OCI-LY1 (cell line): ENCODE measurements around the gene CACNA1B.

ENCODE experiments used
- H2AFZ ChIP-seq: fragments of 200-600 bp; sonication (generic), shearing (Covaris generic); 2 replicates; pipeline ENCODE4 v1.6.0; 2014; ENCODE audit warnings: antibody characterized with exemption, mild to moderate bottlenecking, low read length
- H3F3A ChIP-seq: fragments of 200-600 bp; sonication (generic), shearing (Covaris generic); 2 replicates; pipeline ENCODE4 v1.6.0; 2014; ENCODE audit warnings: mild to moderate bottlenecking, antibody characterized with exemption, low read length, moderate library complexity; ENCODE audit not compliant: insufficient read depth
- H3K27ac ChIP-seq: fragments of 200-600 bp; sonication (generic); 2 replicates; pipeline ENCODE4 v1.5.1; 2014; ENCODE audit warnings: low read length, mixed run types, mild to moderate bottlenecking, low read depth; ENCODE audit not compliant: poor library complexity, severe bottlenecking
- H3K27me3 ChIP-seq: fragments of 200-600 bp; sonication (generic); 2 replicates; pipeline ENCODE4 v1.6.0; 2014; ENCODE audit warnings: antibody characterized with exemption, mild to moderate bottlenecking, low read length, moderate library complexity; ENCODE audit not compliant: insufficient read depth
- H3K36me3 ChIP-seq: fragments of 200-600 bp; sonication (generic); 2 replicates; pipeline ENCODE4 v1.6.1; 2014; ENCODE audit warnings: mild to moderate bottlenecking, antibody characterized with exemption, low read length, moderate library complexity, mixed read lengths; ENCODE audit not compliant: insufficient read depth
- H3K4me1 ChIP-seq: fragments of 200-600 bp; sonication (generic); 2 replicates; pipeline ENCODE4 v1.5.1; 2014; ENCODE audit warnings: mild to moderate bottlenecking, low read length, moderate library complexity; ENCODE audit not compliant: insufficient read depth, severe bottlenecking
- H3K4me2 ChIP-seq: fragments of 200-600 bp; sonication (generic), shearing (Covaris generic); 2 replicates; pipeline ENCODE4 v1.6.1; 2014; ENCODE audit warnings: low read length
- H3K4me3 ChIP-seq: fragments of 200-600 bp; sonication (generic); 2 replicates; pipeline ENCODE4 v1.5.1; 2014; ENCODE audit warnings: low read length, low read depth, mild to moderate bottlenecking, mixed read lengths; ENCODE audit not compliant: poor library complexity, severe bottlenecking
- H3K79me2 ChIP-seq: fragments of 200-600 bp; shearing (Covaris generic); 2 replicates; pipeline ENCODE4 v1.6.1; 2016; ENCODE audit warnings: mixed run types, low read length, mixed read lengths; ENCODE audit not compliant: insufficient read depth
- H3K9ac ChIP-seq: fragments of 200-600 bp; sonication (generic), shearing (Covaris generic); 2 replicates; pipeline ENCODE4 v1.6.1; 2014; ENCODE audit warnings: mild to moderate bottlenecking, low read length, mixed read lengths
- H3K9me2 ChIP-seq: fragments of 200-600 bp; sonication (generic), shearing (Covaris generic); 2 replicates; pipeline ENCODE4 v1.6.1; 2014; ENCODE audit warnings: low read depth, mild to moderate bottlenecking, low read length, mixed read lengths
- H3K9me3 ChIP-seq: fragments of 200-600 bp; shearing (Covaris generic); 2 replicates; pipeline ENCODE4 v1.6.1; 2014; ENCODE audit warnings: low read length, mixed read lengths
- H4K20me1 ChIP-seq: fragments of 200-600 bp; sonication (generic), shearing (Covaris generic); 2 replicates; pipeline ENCODE4 v1.6.0; 2016; ENCODE audit warnings: mild to moderate bottlenecking, low read length; ENCODE audit not compliant: insufficient read depth
- EZH2 ChIP-seq: fragments of 200-600 bp; sonication (generic), shearing (Covaris generic); IDR thresholded peaks from 2 replicates; pipeline ENCODE4 v1.8.0; 2017; ENCODE audit warnings: borderline replicate concordance, mixed run types, mild to moderate bottlenecking, antibody characterized with exemption, low read length, moderate library complexity, mixed read lengths
- TF ChIP-seq, protein P1 (sequence below): fragments of 200-600 bp; sonication (generic), shearing (Covaris generic); IDR thresholded peaks from 2 replicates; pipeline ENCODE4 v1.5.1; 2017; ENCODE audit warnings: mild to moderate bottlenecking, antibody characterized with exemption, low read length, moderate library complexity, mixed read lengths

CACNA1B gene

GRCh38 chr9:138064547-138064946 lies 187.0 kb downstream of the CACNA1B start:
- no peaks in the 10 kb centered on the region for H3K36me3 ChIP-seq
- TF ChIP-seq EZH2, result no peak
- TF ChIP-seq, protein P1, sequence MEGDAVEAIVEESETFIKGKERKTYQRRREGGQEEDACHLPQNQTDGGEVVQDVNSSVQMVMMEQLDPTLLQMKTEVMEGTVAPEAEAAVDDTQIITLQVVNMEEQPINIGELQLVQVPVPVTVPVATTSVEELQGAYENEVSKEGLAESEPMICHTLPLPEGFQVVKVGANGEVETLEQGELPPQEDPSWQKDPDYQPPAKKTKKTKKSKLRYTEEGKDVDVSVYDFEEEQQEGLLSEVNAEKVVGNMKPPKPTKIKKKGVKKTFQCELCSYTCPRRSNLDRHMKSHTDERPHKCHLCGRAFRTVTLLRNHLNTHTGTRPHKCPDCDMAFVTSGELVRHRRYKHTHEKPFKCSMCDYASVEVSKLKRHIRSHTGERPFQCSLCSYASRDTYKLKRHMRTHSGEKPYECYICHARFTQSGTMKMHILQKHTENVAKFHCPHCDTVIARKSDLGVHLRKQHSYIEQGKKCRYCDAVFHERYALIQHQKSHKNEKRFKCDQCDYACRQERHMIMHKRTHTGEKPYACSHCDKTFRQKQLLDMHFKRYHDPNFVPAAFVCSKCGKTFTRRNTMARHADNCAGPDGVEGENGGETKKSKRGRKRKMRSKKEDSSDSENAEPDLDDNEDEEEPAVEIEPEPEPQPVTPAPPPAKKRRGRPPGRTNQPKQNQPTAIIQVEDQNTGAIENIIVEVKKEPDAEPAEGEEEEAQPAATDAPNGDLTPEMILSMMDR, result no peak

DNA sequence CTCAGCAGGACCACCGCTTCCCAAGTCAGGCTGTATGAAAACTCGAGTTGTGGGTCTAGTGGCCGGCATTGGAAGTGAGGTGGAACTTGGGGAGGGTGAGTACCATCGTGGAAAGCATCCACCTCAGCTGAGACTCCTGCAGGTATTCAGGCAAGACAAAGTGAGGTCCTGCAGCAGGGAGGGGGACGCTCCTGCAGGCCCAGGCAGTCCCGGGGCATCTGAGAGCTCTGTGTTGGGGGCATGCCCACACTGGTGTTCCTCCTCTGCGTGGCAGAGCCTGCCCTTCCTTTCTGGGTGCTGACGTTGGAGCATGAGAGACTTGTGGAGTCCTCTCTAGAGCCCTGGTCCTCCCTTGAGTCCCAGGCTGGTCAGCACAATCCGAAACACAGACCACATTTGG lies 187.7 kb downstream of the CACNA1B start:
- Histone ChIP-seq H3K79me2 (no peaks in the 10 kb centered on the region), H3F3A (no peaks in the 10 kb centered on the region), H3K9me3 (no peaks in the 10 kb centered on the region), H3K27me3 (no peaks in the 10 kb centered on the region), H3K36me3 (no peaks in the 10 kb centered on the region), H2AFZ (no peak overlapping the region), H3K4me2 (no peak overlapping the region), H3K9me2 (no peaks in the 10 kb centered on the region), H3K9ac (no peak overlapping the region), H3K27ac (no peak overlapping the region), H3K4me1 (no peaks in the 10 kb centered on the region), H4K20me1 (no peaks in the 10 kb centered on the region), H3K4me3 (no peak overlapping the region)
- no peak for TF ChIP-seq EZH2
- TF ChIP-seq, protein P1, result no peak

More at GRCh38 chr9:138064547-138064946, 187.0 kb downstream of the CACNA1B start:
- Histone ChIP-seq H3K4me2 (no peak overlapping the region), H3K27ac (no peak overlapping the region), H3K9me3 (no peaks in the 10 kb centered on the region), H3K9me2 (no peaks in the 10 kb centered on the region), H2AFZ (no peak overlapping the region), H3K9ac (no peak overlapping the region), H3K27me3 (no peaks in the 10 kb centered on the region), H3K4me1 (no peaks in the 10 kb centered on the region), H3K4me3 (no peak overlapping the region), H3K79me2 (no peaks in the 10 kb centered on the region), H3F3A (no peaks in the 10 kb centered on the region), H4K20me1 (no peaks in the 10 kb centered on the region)

DNA sequence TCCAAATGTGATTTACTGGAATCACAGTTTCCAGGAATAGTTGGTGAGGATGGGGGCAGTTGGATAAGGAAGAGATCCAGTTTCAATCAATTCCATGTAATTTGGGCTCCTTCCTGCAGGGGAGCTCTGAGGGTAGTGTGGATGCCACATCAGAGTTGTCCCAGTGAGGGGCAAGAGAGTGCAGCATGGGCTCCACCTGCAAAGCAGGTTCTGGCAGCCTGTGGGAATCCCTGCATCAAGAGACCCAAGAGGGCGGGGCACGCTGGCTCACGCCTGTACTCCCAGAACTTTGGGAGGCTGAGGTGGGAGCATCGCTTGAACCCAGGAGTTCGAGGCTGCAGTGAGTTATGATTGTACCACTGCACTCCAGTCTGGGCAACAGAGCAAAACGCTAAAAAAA lies 188.5 kb downstream of the CACNA1B start:
- Histone ChIP-seq H3K9ac (no peak overlapping the region), H3K9me3 (no peaks in the 10 kb centered on the region), H3K27ac (no peak overlapping the region), H3K27me3 (no peaks in the 10 kb centered on the region), H3K36me3 (no peaks in the 10 kb centered on the region), H3K9me2 (no peaks in the 10 kb centered on the region), H3F3A (no peaks in the 10 kb centered on the region), H3K4me2 (no peak overlapping the region), H2AFZ (no peak overlapping the region), H4K20me1 (no peaks in the 10 kb centered on the region), H3K4me3 (no peak overlapping the region), H3K4me1 (no peaks in the 10 kb centered on the region), H3K79me2 (no peaks in the 10 kb centered on the region)
- TF ChIP-seq, protein P1, result no peak
- no peak for TF ChIP-seq EZH2
